ENCODE results near the gene FOXF1.

The FOXF1 gene

GRCh38 chr16:86534779-86535615 lies 24.7 kb downstream of the FOXF1 start:
- DNase-seq (ENCODE audit: low spot score): no peak

- no peak for DNase-seq (ENCODE audit: low spot score)
Observed at GRCh38 chr16:86536621-86537020, 26.3 kb downstream of the FOXF1 start.

GRCh38 chr16:86537486-86537885 lies 27.2 kb downstream of the FOXF1 start:
- no peak for DNase-seq (ENCODE audit: low spot score)

GRCh38 chr16:86538196-86538780 lies 28.0 kb downstream of the FOXF1 start:
- no peak for DNase-seq (ENCODE audit: low spot score)

GRCh38 chr16:86540894-86541293 lies 30.6 kb downstream of the FOXF1 start:
- no peak for DNase-seq (ENCODE audit: low spot score)

DNA sequence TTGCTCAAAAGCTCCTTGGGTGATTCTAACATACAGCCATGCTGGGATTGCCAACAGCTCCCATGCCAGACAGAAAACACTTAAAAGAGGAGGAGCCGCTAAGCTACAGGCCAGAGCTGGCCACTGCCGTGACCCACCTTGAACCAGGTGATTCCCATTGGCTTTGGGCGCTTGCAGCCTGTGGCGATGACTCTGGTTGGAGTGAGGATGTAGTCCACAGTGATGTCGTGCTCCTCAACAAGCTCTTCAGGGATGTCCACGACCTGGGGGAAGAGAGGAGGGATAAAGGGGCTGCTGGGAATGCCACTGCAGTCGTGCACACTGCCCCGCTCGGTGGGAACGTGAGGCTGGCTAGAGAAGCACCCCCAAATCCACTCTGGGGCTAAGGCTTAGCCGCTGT lies 31.2 kb downstream of the FOXF1 start:
- DNase-seq (ENCODE audit: low spot score): no peak

GRCh38 chr16:86542756-86543750 lies 32.7 kb downstream of the FOXF1 start:
- no peak for DNase-seq (ENCODE audit: low spot score)

GRCh38 chr16:86545481-86545880 lies 35.2 kb downstream of the FOXF1 start:
- no peak for DNase-seq (ENCODE audit: low spot score)

DNA sequence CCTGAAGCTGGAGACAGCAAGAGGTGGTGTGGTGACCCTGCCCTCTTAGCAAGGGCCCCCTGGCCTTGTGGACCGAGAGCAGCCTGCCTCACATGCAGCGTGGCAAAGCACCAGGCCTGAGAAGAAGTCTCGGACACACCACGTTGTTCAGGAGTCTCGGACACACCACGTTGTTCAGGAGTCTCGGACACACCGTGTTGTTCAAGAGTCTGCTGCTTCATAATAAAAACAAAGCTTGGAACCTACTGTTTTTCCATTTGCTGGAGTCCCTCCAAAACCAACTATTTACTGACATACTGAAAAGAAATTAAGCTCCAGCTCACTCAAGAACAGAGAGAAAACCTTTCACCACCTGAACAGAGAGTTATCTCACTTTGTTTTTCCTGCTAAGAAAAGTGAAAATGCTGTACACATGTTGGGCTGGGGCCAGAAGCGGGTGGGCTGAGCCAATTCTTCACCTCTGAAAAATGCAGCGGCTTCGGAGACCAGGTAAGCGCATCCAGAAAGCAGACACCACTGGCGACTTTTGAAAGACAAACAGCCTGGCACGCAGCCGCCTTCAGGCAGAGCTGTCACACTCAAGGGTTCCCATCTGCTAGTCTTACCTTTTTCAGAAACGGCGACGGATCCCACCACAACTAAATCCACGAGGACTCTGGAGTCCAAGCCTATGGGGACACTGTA lies 35.8 kb downstream of the FOXF1 start:
- no peak for DNase-seq (ENCODE audit: low spot score)

- DNase-seq (ENCODE audit: low spot score): no peak
Observed at GRCh38 chr16:86546638-86547013, 36.3 kb downstream of the FOXF1 start.

- no peak for DNase-seq (ENCODE audit: low spot score)
Observed at GRCh38 chr16:86547286-86547685, 37.0 kb downstream of the FOXF1 start.

DNA sequence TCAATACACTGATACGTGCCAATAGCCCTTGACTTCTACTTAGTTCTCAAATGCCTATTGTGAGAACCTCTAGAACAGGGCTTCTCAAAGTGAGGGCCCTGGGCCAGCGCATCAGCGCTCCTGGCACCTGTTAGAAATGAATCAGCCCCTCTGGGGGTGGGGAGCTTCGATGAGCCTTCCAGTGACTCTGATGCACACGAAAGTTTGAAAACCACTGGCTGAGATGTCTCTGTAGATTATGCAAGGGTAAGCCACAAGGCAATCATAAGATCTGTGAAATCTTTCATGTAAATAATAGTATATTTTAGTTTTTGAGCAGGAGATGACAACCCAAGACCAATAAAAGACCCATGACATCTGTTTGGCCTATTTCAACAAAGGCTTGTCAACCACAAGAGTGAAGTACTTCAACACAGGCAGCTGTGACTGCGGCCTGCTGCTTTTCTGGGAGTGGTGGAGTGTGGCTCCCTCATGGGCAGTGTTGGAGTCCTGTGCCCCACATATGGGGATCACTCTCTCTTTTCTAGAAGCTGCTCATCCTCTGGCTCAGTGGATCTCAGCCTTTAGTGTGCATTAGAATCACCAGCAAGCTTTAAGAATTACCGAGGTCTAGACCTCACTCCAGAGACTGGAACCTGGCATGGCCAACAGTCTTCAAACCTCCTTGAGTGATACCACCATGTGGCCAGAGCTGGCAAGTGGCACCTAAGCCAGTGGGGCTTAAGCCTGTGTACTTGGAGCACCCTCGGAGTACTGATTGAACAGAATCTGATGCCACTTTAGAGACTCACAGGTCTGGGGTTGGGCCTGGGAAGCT lies 39.0 kb downstream of the FOXF1 start:
- no peak for DNase-seq (ENCODE audit: low spot score)

GRCh38 chr16:86549893-86550190 lies 39.5 kb downstream of the FOXF1 start:
- DNase-seq (ENCODE audit: low spot score): no peak

DNA sequence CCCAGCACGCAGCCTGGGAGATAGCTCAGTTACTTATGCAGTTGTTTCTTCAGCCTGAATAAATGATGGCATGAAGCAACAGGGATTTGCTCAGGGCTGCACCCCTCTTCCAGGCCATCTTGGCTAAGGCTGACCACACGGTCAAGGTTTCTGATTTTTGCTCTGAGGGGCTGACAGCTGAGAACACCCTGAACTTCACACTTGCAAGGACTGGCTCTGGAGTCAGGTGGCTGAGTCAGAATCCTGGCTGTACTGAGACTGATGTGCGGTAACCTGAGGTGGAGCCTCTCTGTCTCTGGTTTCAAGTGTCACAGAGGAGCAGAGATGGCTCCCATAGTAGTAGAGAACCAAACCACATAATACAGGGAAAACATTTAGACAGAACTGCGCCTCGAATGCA lies 40.0 kb downstream of the FOXF1 start:
- no peak for DNase-seq (ENCODE audit: low spot score)

- DNase-seq (ENCODE audit: low spot score): no peak
Observed at GRCh38 chr16:86553356-86553755, 43.0 kb downstream of the FOXF1 start.

- DNase-seq (ENCODE audit: low spot score): no peak
Observed at GRCh38 chr16:86554599-86554916, 44.2 kb downstream of the FOXF1 start.

DNA sequence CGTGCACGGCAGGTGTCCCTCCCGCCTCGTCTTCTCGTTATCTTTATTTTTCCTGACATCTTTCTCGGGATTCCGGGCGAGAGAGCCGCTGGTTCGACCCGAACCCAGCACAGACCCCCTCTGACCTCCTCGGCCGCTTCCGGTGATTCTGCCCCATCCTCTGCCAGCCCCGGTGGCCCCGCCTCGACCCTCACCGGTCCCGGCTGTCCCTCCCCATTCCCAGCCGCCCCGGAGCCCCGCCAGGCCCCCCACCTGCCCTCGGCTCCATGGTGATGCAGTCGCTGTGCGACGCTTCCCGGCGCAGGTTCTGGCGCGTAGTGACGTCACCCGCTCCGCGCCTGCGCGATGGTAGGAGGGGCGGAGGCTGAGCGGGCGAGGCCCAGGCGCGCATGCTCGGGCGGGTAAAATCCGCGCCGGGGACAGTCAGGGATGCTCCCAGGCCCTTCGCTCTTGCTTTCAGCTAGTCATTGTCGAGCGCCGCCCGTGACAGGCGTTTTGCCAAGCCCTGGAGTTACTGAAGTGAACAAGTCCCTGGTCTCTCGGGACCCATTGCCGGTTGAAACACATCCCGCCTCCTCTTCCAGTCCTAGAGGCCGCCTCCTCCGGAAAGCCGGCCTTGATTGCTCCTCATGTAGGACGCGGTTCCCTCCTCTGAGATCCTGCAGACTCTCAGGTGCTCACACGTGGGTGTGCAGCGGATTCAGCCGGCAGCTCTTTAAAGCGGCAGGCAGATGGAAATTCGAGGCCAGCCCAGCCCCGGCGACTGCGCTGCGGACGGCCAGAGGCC lies 44.8 kb downstream of the FOXF1 start, which contains the start of gene MTHFSD:
Gene MTHFSD (minus strand): TSS at position 319 of the 787 bp plus-strand sequence. CDS start 51 bp downstream, at position 268.
- peak; percentile 94 for DNase-seq (ENCODE audit: low spot score)

DNA sequence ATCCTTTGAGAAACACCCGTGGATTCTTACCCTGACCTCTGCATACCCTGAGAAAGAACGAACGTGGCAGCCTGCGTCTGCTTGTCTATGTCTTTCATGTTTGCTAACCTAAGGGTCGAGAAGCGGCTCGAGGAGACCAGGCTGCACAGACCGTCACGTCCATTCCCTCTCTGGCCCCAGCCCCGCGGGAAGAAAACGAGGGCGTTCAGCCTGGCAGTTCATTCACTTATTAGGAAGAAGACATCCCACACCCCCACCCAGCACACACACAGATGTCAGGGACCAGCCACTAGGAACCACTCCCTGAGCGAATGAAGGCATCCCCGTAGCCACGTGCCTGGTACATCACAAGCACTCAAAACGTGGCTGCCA lies 45.4 kb downstream of the FOXF1 start:
- no peak for DNase-seq (ENCODE audit: low spot score)

- DNase-seq (ENCODE audit: low spot score): no peak
Observed at GRCh38 chr16:86556576-86556975, 46.2 kb downstream of the FOXF1 start.

DNA sequence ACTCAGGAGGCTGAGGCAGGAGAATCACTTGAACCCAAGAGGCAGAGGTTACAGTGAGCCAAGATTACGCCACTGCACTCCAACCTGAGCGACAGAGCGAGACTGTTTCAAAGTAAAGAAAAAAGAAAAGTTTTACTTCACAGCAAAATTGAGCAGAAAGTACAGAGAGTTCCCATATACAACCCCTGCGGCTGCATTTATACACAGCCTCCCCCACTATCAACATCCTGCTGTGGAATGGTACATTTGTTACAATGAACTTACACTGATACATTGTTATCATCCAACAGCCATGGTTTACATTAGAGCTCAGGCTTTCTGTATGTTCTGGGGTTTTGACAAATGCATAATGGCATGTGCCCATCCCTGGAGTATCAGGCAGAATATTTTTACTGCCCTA lies 47.3 kb downstream of the FOXF1 start:
- no peak for DNase-seq (ENCODE audit: low spot score)

Measured in CD4-positive, alpha-beta T cell treated with Interleukin-2 at 100 ng/mL for 4 hours (primary cell).